ENCODE data around the gene CHD2.
"Not testable (repeated sequence)": the region's sequence is repeated elsewhere in the genome, so short reads cannot be mapped to it uniquely, and the experiment has no call there.

Gene CHD2

DNA sequence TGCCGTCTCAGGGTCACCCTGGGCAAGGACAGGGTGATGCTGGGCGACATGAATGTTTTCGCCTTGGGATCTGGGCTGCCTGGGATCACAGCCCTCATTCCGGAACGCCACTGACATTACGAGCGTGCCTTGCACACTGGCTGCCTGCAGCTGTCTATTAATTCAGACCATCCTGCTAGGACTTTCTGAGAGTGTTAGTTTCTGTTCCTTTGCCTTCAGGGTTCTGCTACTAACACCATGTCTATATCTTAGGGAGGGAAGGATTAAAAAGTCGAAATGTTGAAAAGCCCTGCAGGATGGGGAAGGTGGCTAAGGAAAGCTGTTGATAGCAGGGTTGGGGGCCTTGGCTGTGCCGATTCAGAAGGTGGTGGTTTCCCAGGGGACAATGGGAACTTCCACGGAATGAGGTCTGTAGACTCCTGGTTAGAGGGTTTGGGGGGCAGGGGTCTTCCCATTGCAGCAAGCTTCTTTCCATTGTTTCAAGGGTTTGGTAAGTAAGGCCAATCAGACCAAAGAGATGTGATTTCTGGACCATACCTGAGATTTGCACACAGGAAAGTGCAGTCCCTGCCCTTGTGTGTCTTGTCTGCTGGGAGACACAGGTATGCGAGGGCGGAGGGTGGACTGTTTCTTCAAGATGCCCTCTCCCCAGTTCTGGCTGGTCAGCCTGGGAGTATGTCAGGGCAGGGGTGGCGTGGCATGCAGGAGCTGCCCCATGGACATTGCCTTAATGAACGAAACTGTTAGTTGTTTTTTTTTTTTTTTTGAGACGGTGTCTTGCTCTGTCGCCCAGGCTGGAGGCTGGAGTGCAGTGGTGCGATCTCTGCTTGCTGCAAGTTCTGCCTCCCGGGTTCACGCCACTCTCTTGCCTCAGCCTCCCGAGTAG, 137.9 kb downstream of the CHD2 start:
- no peak for DNase-seq

DNA sequence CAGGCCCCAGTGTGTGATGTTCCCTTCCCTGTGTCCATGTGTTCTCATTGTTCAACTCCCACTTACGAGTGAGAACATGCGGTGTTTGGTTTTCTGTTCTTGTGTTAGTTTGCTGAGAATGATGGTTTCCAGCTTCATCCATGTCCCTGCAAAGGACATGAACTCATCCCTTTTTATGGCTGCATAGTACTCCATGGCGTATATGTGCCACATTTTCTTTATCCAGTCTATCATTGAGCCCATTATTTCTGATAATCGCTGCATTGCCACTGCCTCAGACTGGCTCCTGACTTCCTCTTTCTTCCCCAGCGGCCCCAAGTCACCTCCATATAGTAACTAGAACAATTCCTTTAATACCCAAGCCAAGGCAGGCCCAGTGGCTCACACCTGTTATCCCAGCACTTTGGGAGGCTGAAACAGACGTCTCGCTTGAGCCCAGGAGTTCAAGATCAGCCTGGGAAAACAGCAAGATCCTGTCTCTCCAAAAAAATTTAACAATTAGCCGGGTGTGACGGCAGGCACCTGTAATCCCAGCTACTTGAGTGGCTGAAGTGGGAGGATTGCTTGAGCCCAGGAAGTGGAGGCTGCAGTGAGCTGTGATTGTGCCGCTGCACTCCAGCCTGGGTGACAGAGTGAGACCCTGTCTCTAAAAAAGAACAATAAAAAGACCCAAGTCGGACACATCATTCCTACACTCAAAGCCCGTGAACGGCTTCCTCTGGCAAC, 139.6 kb downstream of the CHD2 start:
- DNase-seq: not testable (repeated sequence)

DNA sequence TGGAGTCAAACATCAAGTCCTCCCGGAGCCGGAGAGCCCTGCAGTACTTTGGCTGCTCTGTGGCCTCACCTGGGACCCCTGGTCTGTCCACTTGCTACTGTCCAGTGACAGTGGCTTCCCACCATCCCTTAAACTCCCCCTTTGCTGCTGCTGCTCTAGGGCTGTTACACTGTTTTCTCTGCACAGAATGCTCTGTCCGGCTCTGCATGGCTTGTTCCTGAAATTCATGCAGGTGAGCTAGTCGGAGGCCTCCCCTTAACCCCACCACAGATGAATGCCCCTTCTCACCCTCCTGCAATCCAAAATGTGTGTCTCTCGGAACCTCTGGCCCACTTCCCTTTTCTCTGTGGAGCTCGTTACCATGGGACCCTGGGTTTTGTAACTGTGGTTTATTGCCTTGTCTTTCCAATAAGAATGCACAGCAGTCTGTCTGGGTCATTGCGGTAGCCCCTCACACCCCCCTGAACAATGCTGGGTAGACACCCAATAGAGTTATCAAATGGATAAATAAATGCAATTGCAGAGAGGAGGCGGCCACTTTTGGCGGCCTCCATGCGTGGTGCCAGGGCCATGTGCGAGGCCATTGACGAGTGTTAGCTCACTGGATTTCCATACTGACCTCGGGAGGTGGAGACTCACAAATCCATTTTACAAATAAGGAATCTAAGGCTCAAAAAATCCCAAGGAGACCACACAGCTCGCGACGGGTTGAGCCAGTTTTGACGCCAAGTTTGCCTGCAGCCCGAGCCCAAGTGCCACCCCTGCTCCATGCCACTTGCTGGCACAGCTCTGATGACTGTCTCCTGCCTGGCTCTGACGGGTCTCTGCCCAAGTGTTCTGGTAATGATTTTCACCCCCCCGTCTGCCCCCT, 140.4 kb downstream of the CHD2 start:
- no peak for DNase-seq

DNA sequence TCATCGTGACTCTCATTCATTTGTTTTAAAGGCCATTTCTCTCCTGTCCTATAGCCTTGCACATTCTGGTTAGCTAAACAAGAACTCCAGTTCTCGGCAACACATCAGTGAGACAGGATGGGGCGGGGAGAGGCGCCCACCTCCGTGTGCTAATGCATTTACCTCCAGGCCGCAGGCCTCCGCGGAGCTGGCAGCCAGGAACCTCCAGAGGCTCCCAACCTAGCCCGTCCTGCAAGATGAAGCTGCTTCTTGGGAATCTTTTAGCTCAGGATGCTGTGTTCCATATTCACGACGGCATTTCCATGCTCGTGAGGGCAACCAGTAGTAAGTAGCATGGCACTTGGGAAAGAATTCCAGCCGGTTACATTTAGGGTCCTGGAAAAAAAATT, 141.0 kb downstream of the CHD2 start:
- no peak for DNase-seq

DNA sequence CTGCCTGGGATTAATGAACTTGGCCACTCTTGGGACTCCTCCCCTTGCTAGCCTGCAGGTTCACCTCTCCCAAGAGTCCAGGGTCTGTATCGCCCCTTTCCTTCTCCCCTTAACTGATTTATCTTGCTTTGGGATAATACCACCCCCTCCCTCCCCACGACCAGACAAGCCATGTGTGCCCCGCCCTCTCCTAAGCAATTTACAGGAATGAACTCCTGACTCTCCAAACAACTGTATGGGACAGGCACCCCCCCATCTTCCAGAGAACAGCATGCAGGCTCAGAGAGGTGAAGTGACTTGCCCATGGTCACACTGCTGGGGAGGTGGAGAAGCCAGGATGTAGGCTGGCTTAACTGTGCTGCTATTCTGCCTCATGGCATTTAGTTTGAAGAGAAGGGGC, 142.1 kb downstream of the CHD2 start:
- no peak for DNase-seq

DNA sequence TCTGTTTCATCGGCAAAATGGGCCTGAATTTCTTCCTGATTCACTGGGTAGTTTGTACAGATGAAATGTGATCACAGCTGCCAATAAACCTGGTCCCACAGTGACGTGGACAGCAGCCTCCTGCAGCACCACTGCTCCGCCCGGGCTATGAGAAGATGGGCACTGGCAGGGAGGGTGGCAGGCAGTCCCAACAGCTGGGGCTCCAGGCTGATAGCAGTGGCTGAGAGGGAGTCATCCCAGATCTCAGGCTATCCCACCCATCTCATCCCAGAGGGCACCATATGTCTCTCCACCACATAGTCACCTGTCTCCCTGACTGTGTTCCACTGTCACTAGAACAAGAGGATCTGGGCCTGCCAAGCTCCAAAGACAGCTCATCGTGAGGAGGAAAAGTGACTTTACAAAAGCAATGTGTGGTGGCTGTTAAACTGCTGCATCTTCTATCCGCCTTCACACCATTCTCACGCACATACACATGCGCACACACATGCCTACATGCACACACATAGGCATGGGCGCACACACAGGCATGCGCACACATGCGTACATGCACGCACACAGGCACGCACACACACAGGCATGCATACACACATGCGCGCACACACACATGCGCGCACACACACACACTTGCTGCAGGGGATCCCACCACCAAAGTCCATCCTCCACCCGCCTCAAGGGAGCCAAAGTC, 142.7 kb downstream of the CHD2 start:
- peak; percentile 79 for DNase-seq

DNA sequence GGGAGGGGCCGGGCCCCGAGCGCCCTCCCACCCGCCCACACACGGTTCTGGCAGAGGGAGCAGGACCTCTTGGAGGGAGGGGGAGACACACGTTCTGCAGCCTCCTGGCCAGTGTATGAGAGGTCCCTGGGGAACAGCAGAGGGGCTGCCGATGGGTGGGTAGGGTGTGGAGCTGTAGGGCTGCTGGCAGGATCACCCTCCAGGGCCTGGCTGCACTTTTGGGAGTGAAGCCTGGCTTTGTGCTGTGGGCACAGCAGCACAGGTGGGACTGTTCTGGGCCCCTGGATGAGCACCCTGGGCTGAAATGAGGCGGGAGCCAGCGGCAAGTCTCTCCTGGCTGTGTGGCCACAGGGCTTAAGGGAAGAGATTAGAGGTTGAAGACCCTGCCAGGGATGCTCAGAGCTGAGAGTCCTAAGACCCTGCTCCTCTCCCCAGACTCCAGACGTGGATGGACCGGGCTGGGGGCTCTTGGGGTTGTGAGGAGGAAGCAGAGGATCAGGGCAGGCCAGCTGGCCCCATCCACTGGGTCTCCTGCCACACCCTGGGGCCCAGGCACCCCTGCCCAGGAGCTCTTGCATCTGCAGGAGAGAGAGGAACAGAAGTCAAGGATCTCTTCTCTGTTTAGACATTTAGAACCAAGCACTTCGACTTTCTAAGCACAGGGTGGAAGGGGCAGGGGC, 143.6 kb downstream of the CHD2 start:
- DNase-seq: no peak

DNA sequence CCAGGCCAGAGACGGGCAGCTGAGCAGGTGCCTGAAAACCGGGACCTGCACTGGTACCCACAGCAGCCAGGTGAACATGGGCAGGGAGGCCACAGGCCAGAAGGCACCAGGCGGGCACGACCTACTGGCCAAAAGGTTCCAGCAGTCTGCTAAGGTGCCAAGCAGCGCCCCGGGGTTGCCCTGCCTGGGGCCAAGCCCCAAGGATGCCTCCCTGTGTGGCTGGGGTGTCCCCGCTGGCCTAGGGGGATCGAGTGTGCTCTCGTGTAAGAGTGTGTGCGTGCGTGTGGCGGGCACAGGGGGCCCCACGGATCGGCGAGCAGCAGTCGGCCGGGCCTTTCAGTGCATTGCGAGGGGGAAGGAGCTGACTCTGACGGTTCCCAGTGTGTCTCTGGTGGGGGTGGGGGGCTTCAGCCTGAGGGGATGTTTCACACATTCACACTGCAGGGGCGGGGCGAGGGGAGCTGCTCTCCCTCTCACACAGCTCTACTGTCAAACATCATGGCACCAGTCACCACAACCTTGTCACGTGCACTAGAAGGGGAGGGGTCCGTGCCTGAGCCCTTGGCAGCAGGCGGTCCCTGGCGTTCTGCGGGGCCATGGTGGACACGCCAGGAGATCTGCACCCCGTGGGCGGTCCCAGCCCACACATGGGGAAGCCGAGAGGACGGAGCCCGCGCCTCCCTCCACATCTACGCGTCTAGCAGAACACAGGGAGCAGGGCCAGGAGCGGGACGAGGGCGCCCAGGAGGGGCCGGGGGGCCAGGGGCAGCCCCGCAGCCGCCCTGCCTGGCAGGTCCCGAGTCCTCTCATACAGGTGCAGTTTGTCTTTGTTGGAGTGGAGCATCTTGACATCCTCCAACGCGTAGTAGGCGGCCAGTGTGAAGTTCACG, 144.4 kb downstream of the CHD2 start:
- no peak for DNase-seq

DNA sequence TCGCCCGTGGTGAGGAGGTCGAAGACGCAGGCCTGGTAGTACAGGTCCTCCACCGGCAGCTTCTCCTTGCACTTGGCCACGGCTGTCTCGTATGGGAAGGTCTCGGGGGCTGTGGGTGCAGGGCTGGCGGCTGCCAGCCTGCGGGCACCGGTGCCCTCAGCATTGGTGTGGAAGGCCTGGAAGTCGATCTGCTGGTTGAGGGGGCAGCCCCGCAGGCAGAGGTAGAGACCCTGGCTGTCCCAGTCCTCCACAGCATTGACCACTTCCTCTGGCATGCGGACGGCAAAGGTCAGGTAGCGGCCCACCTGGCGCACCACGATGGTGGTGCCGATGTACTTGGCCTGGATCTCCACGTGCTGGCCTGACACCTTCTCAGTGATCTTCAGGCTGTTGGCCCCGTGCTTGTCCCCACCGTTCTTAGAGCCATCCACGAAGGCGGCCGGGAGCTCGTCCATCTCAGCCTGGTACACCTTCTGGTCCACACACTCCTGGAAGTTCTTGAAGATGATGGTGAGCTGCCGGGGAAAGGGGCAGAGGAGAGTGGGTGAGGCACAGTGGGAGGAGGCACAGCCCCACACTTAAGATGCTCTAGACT, 145.2 kb downstream of the CHD2 start:
- DNase-seq: no peak

DNA sequence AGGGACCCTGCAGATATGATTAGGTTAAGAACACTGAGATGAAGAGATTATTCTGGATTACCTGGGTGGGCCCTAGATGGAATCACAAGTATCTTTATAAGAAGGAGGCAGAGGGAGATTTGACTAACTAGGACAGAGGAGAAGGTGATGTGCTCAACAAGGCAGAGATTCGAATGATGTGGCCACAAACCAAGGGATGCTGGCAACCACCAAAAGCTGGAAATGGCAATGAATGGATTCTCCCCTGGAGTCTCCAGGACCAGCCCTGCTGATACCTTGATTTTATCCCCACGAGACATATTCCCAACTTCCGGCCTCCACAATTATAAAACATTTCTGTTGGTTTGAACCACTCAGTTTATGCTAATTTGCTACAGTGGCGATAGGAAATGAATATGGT, 146.0 kb downstream of the CHD2 start:
- DNase-seq: no peak

DNA sequence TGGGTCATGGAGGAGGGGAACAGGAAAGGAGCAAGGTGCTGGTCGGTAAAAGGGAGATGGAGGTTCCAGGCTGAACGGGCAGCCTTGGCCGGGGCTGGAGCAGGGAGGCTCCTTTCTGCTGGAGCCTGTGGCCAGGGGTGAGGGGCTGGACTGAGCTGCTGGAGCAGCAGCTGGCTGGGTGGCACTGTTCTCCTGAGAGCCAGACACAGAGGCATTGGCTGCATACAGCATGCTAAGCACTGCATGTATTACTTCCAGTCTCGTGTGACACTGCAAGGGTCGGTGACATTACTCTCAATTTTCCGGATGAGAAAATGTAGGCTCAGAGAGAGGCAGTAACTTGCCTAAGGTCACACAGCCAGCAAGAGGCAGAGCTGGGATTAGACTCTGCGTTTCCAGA, 146.6 kb downstream of the CHD2 start:
- DNase-seq: no peak

DNA sequence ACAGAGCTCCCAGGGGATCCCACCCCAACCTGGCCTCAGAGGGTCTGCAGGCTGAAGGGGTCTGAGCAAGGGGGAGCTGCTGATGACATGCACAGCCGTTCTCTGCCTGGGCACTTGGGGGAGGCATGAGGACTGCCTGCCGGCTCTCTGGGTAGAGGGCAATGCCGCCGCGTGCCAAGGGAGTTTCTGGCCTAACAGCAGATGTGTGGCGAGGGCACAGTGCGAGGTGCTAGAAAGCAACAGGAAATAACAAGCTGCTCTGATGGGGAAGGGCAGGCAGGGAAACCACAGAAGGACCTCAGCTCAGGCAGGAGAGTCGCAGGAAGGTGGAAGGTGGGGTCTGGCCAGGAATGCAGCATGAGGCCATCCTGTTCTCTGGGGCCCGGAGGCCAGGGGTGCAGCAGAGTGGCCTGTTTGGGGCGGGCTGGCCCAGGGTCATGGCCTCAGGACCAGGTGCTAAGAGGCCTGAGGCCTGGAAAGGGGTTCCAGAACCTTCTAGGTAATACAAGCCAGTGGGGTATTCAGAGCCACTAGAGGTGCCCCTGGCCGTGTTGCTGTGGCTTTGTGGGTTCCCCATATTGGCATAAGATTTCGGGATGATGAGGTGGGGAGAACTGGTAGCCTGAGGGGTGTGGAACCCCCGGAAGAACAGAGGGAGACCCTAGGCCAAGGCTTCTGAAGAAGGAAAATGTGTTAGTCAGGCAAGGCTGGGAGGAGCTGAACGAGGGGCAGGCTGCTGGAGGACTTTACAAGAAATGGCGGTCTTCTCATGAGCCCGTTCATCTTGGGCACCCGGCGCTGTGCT, 147.7 kb downstream of the CHD2 start:
- no peak for DNase-seq

DNA sequence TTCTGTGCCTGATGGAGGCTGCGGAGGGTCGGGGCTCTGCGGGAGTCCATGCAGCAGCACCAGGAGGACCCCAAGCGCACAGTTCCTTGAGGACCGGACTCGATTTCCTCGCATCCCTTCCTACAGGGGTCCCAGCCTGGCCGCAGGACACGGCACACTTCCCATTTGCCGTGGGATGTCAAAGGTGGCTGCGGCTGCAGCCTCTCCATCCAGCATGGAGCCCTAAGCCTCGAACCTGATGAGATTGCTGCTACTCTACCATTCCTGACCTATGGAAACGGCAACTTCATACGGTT, 148.2 kb downstream of the CHD2 start:
- no peak for DNase-seq

DNA sequence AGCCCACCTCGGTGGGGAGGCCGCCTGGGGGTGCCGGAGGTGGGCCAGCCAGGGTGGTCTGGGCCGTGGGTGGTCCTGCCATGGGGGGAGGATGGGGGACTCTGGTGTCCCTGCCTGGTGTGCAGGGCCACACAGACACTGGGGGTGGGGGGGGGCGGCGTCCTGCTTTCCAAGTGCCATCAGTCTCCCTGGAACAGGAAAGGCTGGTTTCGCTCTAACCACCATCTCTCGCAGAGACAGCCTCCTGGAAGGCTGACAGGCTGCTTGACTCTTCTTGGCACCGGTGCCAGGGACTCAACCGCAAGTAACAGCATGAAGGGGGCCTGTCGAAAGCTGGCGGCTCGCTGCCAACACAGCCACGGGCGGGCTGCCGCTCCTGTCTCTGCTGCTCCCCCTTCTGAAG, 148.6 kb downstream of the CHD2 start:
- peak; percentile 77 for DNase-seq

DNA sequence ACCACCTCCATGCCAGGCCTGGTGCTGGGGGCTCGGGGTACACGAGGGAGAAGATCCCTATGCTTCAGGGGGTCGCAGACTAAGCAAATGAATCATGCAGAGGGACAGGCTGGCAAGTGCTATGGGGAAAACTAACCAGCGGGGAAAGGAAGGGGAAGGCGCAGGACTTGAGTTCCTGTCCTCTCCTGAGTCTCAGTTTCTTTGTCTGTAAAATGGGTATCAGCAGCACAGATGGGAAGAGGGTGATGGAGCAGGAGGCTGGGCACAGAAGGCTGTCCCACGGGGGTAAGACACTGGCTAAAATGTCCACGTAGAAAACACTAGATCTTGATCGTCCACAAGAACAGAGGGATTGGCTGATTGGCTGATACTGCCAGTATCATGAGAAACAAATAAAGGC, 149.1 kb downstream of the CHD2 start:
- no peak for DNase-seq

DNA sequence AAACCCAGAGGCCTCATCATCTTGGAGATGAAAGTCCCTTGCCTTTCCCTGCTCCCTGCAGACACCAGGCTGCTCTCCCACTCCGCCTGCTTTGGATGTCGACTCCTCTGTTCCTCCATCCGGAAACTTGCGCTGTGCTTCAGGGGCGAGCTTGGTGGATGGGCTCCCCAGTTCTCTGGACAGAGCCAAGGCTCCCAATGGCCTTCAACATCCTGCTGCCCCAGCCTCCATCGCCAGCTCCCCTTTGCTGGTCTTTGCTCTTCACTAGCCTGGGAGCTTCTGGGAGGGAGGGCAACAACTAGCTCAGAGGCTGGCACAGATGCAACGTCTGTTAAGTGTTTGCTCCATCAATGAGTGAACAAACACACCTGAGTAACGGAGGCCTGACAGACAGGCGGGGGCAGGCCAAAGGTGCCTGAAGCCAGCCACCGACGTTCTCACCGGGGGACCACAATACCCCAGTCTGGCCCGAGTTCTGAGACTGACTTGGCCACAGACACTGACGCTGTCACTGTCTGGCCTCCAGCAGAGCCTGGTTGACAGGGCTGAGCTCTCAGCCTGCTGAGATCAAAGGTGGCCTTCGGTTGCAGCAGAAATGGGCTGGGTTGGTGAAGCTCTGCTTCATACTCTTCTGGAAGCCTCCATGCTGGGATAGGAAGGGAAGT, 149.9 kb downstream of the CHD2 start:
- DNase-seq: peak; percentile 36

DNA sequence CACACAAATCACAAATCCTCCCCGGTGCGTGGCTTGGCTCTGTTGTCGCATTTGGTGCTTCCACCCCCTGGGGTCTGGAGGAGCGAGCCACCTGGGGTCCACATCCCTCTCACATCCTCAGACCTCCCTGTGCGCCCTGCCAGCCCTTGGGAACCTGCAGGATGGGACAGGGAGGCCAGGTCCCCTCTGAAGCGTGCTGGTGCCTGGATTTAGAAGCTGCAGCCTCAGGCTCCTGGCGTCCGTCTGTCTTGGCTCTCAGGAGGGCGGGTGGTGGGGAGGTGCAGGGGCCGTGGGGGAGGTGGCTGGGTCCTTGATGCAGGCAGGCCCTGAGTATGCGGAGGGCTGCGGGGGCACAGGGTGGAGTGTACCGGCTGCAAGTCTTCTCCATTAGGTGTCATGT, 150.5 kb downstream of the CHD2 start:
- DNase-seq: no peak

DNA sequence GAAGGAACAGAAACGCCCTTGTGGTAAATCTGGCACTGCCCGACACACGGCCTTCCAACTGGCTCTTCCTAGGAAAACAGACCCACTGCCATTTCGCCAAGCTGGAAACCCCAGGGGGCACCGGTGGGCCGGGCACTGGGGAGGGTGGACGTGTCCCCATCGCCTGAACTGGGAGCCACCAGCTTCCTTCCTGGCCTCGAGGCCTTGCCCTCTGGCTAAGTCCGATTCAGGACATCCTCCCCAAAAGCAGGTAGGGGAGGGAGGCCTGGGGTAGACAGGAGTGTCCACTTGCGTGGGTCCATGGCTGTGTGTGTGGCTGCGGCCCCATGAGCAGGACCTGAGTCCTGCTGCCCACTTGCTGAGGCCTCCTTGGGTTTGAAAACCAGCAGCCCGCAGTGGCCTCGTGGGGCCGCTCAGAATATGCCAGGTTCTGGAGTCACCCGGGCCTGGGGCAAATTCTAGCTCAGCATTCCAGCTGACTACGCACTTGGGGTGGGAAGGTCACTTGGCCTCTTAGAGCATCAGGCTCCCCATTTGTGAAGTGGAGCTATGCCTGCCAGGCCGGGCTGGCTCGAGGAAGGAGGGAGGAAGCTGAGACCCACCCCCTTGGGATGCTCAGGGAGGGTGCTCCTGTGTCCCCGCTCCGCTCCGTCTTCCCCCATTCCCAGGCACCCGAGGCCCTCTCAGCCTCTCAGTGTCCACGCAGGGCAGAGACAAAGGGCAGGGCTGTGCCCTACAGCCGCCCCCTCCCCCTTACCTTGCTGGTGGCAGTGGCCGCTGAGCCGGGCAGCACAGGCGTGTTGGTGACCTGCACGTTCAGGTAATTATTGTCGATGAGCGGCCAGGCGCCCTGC, 151.3 kb downstream of the CHD2 start:
- no peak for DNase-seq
